GM12865 (cell line): ENCODE measurements around the gene FBXO9.

ENCODE experiments used
- DNase-seq: peaks from one replicate; pipeline ENCODE4 v3.0.0; 2010; ENCODE audit warnings: low read depth
- H3K4me3 ChIP-seq: 2 replicates; pipeline ENCODE4 v1.5.1; 2011; ENCODE audit warnings: mild to moderate bottlenecking, low read depth, low read length, control low read depth
- CTCF ChIP-seq: IDR thresholded peaks from 2 replicates; pipeline ENCODE4 v1.5.1; 2011; ENCODE audit warnings: low read length, control low read depth, low read depth, inconsistent platforms; ENCODE audit not compliant: insufficient read depth; ENCODE audit errors: missing control alignments

FBXO9 gene

GRCh38 chr6:53113742-53114141, 48.5 kb downstream of the FBXO9 start:
- DNase-seq: no peak
- no peak for TF ChIP-seq CTCF
- no peak overlapping the region for H3K4me3 ChIP-seq

GRCh38 chr6:53115113-53115512, 49.9 kb downstream of the FBXO9 start:
- no peak for DNase-seq
- TF ChIP-seq CTCF: no peak
- no peak overlapping the region for H3K4me3 ChIP-seq

GRCh38 chr6:53115741-53116140, 50.5 kb downstream of the FBXO9 start:
- TF ChIP-seq CTCF: no peak
- H3K4me3 ChIP-seq: no peak overlapping the region
- no peak for DNase-seq

GRCh38 chr6:53119349-53119748, 54.1 kb downstream of the FBXO9 start:
- TF ChIP-seq CTCF: no peak
- H3K4me3 ChIP-seq: no peak overlapping the region
- DNase-seq: no peak

- no peak overlapping the region for H3K4me3 ChIP-seq
- TF ChIP-seq CTCF: no peak
- no peak for DNase-seq
Observed at GRCh38 chr6:53119772-53120409, 54.7 kb downstream of the FBXO9 start.

GRCh38 chr6:53124131-53124800, 59.1 kb downstream of the FBXO9 start:
- H3K4me3 ChIP-seq: no peak overlapping the region
- no peak for TF ChIP-seq CTCF
- no peak for DNase-seq

GRCh38 chr6:53125276-53125675, 60.1 kb downstream of the FBXO9 start:
- no peak overlapping the region for H3K4me3 ChIP-seq
- no peak for DNase-seq
- no peak for TF ChIP-seq CTCF
